Subcutaneous adipose tissue (tissue), 4 donors: ENCODE data around the gene C16orf54. TPM values are rescaled to one million over a fixed set of nuclear protein-coding genes. Genes with fewer than 3 reads are reported as not detected.

Experiments used
- CTCF ChIP-seq: fragments of 450-650 bp; IDR thresholded peaks from one replicate; pipeline ENCODE4 v1.5.1; 2016; ENCODE audit warnings: low read depth, mild to moderate bottlenecking, control low read depth, antibody characterized with exemption, moderate library complexity
- total RNA-seq, 4 donors: library from RNA; depleted of rRNA; stranded (reverse); fragments of >200 nt; gene quantifications; one replicate each; pipeline ENCODE4 v1.1.0, GENCODE V29; 2016

Gene C16orf54
- total RNA-seq, 4 donors from 2014 or later: 0.75 to 4.2 (median 1.6) TPM

- TF ChIP-seq CTCF: no peak
Measured at GRCh38 chr16:29769507-29769906, 23.7 kb upstream of the C16orf54 start.

GRCh38 chr16:29767062-29767461 is 21.3 kb upstream of the C16orf54 start:
- TF ChIP-seq CTCF: no peak

DNA sequence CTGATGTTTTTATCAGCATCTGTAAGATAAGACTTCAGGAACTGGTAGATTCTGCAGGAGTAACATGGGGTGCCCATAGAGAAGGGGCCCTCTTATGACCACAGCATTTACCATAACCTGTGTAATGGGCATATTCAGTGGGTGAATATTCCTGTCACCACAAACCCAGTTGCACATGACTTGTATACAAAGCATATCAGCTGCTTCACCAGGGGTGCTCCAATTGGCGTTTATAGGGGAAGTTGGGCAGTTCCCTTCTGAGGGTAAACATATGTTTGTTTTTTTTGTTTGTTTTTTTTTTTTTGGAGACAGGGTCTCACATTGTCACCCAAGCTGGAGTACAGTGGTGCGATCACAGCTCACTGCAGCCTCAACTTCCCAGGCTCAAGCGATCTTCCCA is 20.8 kb upstream of the C16orf54 start:
- TF ChIP-seq CTCF: no peak

DNA sequence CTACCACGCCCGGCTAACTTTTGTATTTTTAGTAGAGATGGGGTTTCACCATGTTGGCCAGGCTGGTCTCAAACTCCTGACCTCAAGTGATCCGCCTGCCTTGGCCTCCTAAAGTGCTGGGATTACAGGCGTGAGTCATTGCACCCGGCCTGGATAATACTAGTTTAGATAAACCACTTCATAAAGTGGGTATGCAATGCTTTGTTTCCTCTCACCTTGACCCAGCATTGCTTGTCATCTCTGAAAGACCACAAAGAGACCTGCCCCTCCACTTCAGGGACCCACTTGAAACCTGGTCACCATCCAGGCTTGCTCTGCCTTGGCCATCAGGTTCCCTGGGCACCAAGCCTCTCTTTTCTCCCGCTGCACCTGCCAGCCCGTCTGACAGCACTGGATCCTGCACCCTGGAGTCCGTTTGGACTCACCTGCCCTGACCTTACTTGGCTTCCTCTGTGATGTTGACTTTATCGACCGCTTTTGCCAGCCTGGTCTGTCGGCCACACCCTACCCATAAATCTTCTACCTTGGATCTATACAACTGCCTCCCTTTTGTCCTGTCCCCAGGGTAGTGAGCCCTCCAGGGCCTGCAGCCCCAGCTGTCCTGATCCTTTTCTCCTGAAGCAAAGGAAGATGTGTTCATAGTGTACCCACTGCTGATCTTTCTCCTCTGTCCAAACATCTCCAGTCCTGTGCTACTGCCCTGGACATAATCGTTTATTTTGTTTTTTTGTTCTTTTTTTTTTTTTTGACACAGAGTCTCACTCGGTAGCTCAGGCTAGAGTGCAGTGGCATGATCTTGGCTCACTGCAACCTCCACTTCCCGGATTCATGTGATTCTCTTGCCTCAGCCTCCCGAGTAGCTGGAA is 19.6 kb upstream of the C16orf54 start:
- no peak for TF ChIP-seq CTCF

- TF ChIP-seq CTCF: no peak
Measured at GRCh38 chr16:29763326-29763725, 17.5 kb upstream of the C16orf54 start.

DNA sequence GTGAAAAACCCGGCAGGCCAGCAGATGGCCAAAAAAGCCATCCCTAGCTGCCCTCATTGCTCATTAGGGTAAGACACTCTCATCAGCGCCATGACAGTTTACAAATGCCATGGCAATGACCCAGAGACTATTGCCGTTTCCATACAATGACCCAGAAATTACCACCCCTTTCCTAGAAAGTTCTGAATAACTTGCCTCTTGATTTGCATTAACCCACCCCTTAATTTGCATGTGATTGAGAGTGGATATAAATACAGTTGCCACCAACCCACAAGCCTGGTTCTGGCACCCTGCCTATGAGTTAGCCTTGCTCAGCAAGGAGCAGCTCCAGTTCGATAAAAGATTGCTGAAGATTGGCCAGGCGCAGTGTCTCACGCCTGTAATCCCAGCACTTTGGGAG is 16.1 kb upstream of the C16orf54 start:
- TF ChIP-seq CTCF: no peak

- TF ChIP-seq CTCF: no peak
Measured at GRCh38 chr16:29760567-29761279, 14.9 kb upstream of the C16orf54 start.
